HG03097 (cell line): ENCODE measurements around the gene GOT2.
"Not testable (repeated sequence)": the region's sequence is repeated elsewhere in the genome, so short reads cannot be mapped to it uniquely, and the experiment has no call there.

ENCODE experiments used
- ATAC-seq: cut with Tn5 transposase; IDR thresholded peaks from one replicate; pipeline ENCODE4 v1.9.1; 2021; ENCODE audit not compliant: unreplicated experiment, low FRiP score

Gene GOT2

DNA sequence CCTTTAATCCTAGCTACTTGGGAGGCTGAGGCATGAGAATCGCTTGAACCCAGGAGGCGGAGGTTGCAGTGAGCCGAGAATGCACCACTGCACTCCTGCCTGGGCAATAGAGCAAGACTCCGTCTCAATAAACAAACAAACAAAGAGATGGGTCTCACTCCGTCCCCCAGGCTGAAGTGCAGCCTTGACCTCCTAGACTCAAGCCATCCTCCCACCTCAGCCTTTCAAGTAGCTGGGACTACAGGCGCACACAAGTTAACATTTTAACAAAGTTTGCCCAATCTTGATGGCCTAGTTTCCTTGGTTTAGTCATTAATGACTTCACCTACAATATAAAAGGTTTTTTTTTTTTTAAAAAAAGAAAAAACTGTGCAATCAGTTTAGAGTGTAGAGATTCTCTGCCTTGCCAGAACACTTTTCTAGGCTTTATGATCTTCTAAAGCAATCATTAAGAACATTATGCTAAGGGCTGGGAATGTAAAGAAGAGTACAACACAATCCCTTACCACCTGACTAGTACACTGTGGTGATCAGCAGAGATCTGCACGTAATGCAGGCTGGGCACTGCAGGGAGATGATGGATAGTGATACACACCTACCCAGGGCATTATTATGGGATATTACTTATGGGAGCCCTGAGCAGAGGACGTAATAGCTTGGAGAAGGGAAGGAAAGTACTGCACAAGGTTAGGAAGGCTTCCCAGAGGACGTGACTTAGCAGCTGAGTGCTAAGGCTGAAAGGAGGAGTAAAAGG, 6.9 kb downstream of the GOT2 start:
- ATAC-seq = no peak

DNA sequence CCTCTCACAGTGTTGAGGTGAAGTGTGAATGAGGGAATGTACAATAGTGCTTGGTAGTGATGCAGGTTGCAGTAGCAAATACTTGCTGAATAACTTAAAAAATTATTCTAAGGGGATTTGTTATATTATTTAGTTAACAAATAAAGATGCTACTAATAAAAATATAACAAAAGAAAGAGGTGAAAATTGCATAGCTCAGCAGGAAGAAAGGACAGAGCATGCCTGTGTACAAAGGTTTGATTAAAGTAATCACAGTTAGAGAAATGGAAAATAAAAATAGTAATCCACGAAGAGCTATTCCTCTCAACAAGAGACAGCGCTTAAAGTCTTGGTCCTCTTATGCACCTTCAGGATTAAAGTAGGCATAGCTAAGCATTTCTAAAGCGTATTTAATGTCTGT, 11.0 kb downstream of the GOT2 start:
- no peak for ATAC-seq

DNA sequence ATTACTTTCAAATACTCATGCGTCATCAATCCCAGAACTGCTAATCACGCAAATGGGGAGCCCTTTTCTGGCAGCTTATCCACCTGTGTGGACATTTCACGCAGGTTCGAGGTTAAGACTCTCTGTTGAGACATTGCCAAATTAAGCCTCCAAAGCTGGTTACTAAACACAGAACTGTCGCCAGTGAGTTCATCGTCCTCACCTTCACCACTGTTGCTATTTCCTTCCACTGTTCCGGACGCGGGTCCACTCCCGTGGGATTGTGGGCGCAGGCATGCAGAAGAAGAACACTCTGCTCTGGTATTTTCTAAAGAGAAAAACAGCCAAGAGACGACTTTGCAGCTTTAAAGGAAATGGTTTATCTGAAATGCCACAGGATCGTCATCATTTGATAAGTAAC, 16.1 kb downstream of the GOT2 start:
- ATAC-seq = no peak

DNA sequence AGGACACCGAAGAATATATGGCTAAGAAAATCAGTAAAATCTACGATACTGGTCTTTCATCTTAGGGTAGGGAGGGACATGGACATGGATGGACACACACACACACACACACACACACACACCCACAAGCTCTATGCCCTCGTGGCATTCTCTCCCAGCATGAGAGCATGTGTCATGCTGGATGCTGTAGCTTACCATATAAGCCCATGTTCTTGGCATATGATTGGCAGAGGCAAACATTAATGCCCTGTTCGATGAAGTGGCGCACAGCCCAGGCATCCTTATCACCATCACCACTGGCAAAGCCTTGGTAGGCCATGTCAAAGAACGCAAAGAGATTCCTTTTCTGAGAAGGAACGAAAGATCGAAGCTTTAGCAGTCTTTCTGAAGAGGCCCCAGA, 17.6 kb downstream of the GOT2 start:
- no peak for ATAC-seq

DNA sequence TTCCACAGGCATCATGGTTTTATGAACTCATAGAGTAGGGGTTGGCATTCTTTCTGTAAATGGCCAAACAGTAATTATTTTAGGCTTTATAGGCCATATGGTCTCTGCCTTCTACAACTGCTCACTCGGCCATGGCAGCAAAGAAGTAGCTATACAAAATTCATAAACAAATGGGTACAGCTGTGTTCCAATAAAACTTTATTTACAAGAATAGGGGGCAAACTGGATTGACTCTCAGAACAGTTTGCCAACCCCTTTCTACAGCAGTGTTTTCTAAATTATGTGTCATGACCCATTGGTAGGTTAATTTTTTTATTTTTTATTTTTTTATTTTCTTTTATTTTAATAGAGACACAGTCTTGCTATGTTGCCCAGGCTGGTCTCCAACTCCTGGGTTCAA, 20.4 kb downstream of the GOT2 start:
- ATAC-seq = no peak

DNA sequence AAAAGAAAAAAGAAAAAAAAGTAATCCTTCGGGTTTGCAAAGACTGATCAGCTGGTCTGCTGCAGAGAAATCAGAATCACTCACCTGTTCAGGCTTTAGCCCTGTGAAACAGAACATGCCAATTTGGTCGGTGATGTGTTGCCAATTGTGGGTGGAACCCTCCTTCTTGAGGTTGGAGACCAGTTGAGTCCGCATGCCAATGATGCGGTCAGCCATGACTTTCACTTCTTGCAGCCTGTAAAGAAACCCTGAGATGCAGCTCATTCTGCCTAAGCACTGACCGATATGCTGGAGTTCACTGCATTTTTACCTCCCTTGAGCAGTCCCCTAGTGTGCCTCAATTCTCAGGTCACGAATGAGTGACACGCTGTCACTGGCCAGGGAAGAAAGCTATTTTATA, 24.8 kb downstream of the GOT2 start:
- no peak for ATAC-seq

DNA sequence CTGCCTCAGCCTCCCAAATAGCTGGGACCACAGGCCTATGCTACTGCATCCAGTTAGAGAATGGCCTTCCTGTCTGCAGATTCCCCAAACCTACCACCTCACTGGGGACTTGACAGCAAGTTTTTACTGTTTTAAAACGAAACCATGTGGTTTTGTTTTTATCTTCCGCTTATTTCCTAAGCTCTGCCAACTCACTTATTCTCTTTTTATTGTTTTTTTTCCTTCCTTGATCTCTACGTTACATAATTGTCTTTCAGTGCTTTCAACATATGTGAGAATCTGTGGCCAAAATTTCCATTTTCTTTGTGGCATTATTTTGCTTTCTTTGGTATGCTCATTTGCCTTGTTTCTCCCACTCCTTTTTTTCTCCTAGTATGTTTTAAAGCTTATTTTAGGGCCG, 35.0 kb downstream of the GOT2 start:
- no peak for ATAC-seq

DNA sequence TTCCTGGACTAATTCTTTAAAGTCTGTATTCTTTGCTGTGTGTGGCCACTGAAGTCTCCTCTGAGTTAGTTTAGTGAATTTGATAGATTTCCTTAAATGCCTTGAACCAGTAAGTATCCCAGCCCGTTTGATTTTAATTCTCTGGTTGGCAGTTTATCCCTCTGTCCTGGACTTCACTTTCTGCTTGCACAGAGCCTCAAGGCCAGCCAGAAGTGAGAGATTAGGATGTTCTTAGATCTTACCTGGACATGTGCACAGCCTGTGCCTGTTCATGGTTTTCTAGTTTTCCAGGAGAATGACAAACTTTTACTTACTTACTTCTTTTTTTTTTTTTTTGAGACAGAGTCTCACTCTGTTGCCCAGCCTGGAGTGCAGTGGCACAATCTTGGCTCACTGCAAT, 38.7 kb downstream of the GOT2 start:
- ATAC-seq = no peak

DNA sequence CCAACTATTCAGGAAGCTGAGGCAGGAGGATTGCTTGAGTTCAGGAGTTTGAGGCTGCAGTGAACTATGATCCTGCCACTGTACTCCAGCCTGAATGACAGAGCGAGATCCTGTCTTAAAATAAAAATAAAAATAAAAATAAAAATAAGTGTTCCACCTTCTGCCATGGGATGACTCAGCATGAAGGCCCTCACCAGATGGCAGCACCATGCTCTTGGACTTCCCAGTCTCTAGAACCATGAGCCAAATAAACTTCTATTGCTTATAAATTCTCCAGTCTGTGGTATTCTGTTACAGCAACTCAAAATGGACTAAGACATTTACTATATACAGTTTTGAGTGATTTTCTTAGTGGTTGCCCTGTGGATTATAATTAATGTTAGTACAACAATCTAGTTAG, 41.7 kb downstream of the GOT2 start:
- ATAC-seq = no peak

DNA sequence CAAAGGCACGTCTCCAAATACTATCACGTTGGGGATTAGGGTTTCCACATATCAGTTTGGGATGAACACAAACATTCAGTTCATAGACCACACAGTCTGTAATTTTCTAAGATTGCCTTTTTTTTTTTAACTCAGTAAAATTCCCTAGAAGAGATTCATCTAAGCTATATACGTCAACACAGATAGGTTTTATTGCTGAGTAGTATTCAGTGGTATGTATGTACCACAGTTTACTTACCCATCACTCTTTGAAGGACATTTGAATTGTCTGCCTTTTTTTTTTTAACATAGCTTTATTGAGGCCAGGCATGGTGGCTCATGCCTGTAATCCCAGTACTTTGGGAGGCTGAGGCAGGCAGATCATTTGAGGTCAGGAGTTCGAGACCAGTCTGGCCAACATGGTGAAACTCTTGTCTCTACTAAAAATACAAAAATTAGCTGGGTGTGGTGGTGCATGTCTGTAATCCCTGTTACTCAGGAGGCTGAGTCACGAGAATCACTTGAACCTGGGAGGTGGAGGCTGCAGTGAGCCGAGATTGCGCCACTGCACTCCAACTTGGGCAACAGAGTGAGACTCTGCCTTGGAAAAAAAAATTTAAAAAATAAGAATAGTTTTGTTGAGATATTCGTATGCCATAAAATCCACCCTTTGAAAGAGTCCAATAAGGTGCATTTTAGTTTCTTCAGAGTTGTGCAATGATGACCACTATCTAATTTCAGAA, 47.0 kb downstream of the GOT2 start:
- ATAC-seq = not testable (repeated sequence)

DNA sequence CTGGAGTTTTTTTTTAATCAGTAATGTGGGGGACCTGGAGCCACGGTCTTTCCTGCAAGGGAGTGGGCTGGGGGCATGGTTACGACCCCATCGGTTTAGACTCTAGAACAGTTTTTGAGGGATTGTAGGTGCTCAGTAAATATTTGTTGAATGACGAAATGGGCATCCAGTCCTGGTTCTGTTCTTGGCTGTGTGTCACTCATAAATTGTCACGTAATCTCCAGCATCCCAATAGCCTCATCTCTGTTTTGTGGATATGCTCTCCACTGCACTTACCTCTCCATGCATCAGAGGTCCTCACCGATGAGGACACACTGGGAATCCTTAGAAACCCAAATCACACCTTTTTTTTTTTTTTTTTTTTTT, 49.0 kb downstream of the GOT2 start:
- no peak for ATAC-seq

DNA sequence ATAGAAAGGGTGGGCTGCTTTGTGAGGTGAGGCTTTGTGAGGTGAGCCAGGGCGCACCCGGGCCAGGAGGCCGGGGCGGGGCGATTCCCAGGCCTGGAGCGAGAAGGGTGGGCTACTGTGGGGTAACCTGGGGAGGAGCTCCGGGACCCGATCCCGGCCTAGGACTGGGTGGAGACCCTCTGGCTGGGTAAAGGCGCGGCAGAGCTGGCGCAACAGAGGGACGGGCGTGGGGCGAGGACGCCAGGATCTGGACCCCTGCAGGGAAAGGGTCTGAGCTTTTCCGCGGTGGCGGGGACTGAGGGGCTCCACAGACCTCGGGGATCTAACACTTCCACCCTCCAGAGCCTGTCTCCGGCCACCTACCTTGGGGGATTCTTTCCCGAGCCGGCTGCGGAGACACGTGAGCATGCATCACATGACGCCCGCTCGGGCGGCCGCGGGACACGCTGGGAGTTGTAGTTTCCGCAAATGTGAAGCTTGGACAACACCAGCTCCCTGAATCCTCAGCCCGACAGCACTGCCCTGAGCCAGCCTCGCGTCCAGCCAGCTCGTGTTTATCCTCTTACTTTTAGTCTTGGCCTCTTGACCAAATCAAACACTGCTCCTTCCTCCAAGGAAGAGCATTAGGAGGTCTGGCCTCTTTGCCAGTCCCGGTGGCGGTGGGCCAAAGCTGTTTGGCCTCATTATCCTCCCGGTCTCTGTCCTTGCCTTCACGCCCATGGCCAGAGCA, 49.6 kb downstream of the GOT2 start, which contains the start of gene SLC38A7:
Gene SLC38A7, minus strand, starts transcription at position 417 of the 730 bp plus-strand sequence. CDS start 4,644 bp downstream, outside the sequence.
- ATAC-seq = peak; percentile 88

DNA sequence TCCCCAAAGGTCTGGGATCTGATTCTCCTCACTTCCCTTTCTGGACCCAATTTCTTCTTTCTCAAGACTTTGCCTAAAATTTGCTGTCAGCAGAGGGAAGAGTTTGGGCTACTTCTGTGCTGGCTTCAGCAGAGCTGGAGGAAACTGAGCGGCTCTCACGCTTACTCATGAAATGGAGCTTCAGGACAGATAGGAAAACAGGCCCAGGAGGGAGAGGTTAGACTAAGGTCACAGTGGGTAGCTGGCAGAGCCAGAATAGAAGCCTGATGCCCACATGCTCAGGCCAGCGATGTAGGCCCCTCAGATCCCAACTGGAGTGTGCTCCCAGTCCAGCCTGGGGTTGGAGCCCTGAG, 50.1 kb downstream of the GOT2 start:
- ATAC-seq = no peak

DNA sequence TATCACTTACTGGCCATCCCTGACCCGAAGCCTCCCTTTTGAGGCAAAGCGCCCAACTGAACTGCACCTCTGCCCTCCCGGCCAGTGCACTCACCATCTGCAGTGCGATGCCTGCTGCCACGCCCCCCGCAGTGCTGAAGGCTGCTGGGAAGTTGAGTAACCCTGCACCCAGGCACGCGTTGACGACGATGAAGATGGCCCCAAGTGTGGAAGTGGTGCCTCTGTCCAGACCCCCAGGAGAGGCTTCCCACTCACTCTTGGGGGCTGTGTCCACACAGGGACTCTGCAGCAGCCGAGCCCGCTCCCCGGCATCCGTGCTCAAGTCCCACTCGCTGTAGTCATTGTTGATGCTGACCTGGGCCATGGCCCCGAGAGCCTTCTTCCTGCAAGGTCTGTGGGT, 54.4 kb downstream of the GOT2 start:
- ATAC-seq = no peak

DNA sequence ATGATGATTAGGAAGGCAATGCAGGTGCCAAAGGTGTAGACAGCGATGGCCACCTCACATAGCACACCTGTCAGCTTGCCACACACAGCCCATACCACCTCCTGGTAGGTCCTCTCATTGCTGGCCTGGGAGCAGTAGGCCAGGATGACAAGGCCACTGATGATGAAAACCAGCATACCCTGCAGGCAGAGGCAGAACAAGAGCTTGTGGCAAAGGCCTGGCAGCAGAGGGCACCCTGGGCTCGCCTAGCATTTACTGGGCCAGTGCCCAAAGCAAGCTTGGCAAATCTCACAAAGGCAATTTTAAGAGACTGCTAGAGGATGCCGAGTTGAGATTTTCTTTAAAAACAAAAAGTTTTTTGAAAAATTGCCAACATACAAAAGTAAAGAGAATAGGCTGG, 55.4 kb downstream of the GOT2 start:
- no peak for ATAC-seq

DNA sequence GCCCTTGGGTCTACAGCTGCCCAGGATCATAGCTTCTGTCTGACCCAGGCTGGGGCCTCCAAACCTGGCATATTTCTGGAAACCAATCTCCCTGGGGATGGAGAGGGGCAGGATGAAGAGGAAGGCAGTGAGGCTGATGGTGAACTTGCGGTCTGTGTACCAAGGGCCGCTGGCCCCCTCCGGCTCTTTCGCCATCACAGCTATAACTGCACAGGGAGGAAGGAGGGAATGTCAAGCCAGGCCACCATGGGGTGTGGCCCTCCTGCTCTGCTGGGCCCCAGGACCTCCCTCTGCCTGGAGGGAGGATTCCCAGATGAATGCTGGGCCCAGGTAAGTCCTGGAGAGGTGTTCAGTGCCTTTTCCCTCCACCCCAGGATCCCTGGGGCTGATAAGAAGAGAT, 55.8 kb downstream of the GOT2 start:
- ATAC-seq = no peak

DNA sequence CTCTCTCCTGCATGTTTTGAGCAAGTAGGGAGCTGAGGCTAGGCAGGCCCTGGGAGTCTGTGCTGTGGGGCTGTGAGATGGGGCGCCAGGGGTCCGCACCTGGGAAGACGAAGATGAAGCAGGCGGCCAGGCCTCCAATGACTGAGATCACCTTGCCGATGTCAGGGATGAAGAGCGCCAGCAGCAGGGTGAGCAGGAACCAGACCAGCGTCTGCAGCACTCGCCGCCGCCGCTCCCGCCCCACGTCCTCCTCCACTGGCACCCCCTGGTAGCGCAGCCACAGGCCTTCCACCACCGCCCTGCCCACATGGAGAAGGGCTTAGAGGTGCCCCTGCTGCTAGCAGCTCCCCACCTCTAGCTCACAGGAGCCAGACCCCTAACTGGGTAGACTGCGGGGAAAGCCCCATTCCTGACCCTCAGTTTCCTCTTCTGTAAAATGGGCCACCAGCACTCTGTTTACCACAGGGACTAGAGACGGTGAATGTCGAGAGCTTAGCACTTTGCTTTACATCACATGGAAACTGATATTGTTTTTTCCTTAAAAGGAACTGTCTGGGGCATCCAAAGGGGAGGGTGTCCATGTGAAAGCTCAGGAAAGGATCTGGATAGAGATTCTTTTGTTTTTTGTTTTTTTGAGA, 63.1 kb downstream of the GOT2 start:
- no peak for ATAC-seq

DNA sequence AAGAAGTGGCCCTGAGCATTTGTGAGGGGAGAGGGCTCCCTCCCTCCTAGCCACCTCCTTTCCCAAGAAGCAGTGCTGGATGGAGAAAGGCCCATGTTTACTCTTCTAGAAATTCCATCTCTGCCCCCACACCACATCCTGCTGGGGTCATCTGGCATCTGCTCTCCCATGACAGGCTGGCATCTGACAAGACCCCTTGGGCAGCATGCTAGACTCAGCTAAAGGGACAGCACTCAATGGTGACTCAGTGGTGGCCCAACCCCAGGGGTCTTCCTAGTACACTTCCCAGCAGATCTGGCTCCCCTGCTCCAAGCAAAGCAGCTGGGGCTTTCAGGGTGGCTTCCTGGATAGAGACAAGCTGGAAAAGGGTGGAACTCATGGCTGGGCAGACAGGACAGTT, 63.9 kb downstream of the GOT2 start:
- no peak for ATAC-seq

DNA sequence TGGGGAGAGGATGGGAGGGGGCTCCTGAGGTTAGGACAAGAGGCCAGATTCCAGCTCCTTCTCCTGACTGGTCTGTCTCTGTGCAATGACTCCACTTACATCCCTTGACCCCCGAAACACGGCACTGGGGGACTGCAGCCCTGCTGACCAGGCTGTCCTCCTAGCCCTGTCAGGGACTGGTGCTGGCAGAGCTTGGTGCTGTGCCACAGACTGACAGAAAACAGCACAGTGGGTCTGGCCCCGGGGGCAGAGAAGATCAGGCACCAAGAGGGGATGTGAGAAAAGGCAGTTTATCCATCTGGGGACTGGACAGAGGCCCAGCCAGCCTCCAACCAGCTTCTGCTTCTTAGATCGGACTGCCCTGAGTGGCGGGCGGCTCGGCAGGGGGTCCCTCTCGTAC, 68.9 kb downstream of the GOT2 start:
- ATAC-seq = no peak

DNA sequence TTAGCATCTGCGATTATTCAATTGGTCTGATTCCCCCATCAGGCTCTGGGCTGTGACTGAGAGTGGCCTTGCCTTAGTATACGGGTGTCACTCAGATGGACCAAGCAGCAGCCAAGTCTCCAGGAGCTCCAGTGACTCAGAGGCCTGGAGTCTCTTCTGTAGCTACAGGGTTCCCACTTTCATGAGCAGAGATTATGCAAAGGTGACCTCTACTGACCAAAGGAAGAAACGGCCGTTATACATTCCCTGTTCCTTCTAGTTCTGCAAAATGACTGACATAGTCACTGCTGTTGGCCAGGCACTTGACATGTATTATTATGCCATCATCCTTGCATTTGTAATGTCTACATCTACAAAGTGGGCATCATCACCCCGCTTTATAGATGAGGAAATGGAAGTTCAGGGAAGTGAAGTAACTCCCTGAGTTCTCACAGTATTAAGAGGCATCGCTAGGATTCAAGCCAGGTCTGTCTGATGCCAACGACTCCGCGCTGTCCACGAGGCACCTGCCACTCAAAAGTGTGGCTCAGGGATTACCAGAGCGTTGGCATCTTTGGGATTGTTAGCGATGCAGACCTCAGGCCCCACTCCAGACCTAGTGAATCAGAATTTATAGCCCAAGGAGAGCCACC, 72.8 kb downstream of the GOT2 start:
- no peak for ATAC-seq

DNA sequence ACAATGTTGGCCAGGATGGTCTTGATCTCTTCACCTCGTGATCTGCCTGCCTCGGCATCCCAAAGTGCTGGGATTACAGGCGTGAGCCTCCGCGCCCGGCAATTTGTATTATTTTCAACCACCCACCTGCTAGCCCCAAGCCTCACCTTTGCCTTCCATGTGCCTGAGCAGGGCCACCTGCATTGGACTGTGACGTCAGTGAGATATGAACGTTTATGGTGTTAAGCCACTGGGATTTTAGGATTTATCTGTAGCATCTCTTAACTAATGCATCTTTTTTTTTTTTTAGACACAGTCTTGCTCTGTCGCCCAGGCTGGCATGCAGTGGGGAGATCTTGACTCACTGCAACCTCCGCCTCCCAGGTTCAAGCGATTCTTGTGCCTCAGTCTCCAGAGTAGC, 74.2 kb downstream of the GOT2 start:
- ATAC-seq = not testable (repeated sequence)
